ENCODE measurements around the gene SNCB.

The SNCB gene

DNA sequence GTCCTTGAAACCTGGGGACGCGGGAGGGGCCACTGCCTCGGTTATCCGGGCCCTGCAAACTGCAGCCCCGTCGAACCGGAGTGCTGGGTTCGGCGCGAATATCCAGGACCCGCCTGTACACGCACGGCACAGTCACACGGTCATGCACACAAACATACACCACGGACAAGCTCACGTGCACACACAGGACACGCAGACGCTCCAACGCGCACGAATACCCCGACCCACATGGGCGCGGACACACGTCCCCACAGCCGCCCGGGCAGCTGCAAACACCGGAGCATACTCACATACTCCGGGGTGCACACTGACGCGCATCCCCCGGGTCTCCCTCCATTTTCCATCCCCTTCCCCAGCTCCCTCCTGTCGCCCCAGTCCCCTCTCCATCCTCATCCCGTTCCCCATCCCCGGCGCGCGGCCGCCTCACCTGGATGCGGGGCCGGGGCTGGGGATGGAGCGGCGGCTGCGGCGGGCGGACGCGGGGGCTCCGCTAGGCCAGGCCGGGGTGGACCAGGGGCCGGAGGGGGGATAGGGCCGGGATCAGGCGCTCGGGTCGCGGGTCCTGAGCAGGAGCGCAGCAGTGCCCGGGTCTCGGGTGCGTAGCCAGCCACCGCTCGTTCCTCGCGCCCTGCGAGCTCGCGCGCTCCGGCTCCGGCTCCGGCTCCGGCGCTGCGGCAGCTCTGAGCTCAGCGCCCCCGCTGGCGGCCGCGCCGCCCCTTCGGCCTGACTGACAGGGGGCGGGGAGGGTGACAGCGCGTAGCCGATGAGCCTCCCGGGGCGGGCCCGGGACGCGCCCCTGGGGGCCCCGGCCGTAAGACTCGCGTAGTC lies at the start of gene SNCB, which contains the start of gene EIF4E1B:
SNCB (minus strand) TSS at position 682 of the 828 bp plus-strand sequence. CDS start 880 bp downstream, outside the sequence.
EIF4E1B (plus strand) TSS at position 823 of the 828 bp plus-strand sequence. CDS start 12,113 bp downstream, outside the sequence.
- Histone ChIP-seq H2AFZ (ENCODE audit: low read length, unreplicated experiment) (peak within 1 kb of the TSS; percentile 61), H3K4me3 (ENCODE audit: low read depth, low read length) (peak within 1 kb of the TSS; percentile 71), H3K27me3 (ENCODE audit: insufficient read depth, low read length) (peaks cover 66% of the 10 kb centered on the region), H3K79me2 (ENCODE audit: control insufficient read depth, insufficient read depth, low read length, unreplicated experiment) (no peaks in the 10 kb centered on the region), H3K27ac (ENCODE audit: low read depth, low read length) (no peak within 1 kb of the TSS), H3K36me3 (ENCODE audit: insufficient read depth, low read length) (no peaks in the 10 kb centered on the region), H3K4me1 (ENCODE audit: control insufficient read depth, insufficient read depth, low read length, unreplicated experiment) (peaks cover 4% of the 10 kb centered on the region)

DNA sequence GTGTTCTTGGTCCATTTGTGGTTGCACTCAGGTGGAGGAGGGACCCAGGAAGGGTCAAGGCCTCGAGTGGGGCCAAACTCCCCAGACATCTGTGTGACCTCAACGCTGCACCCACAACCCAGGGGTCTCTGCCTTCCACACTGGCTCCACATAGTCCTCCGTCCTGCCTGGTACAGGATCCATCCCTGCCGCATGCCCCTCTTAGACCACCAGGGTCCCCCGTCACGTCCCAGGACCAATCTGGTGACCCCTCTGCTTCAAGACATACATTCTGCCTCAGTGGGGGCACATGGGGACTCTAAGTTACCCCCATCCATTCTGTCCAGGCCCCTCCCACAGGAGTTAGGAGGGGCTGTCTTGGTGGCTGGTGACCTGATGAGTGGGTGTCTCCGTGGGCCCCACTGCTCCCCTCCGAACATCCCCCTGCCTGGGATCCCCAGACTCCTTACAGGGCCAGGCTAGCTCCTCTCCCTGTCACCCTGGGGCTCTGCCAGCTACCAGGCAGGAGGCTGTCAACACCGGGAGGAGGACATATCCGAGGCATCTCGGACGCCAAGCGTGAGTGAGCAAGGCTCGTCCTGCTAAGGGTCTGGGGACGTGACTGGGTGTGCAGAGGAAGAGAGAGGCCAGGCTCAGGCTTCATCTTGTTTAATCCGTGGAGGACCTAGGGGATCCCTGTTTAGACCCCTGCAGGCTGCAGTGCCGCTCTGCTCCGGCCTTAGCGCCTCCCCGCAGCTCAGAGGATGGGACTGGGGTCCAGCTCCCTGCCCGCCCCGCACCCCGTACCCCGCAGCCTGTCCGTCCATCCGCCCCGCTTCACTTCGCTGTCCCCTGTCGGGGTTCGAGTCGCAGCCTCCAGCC lies 49.3 kb upstream of the SNCB start:
- Histone ChIP-seq H3K36me3 (ENCODE audit: insufficient read depth, low read length) (no peaks in the 10 kb centered on the region), H3K79me2 (ENCODE audit: control insufficient read depth, insufficient read depth, low read length, unreplicated experiment) (no peaks in the 10 kb centered on the region), H2AFZ (ENCODE audit: low read length, unreplicated experiment) (no peak overlapping the region), H3K4me1 (ENCODE audit: control insufficient read depth, insufficient read depth, low read length, unreplicated experiment) (peaks cover 18% of the 10 kb centered on the region), H3K27ac (ENCODE audit: low read depth, low read length) (no peak overlapping the region), H3K27me3 (ENCODE audit: insufficient read depth, low read length) (peaks cover 66% of the 10 kb centered on the region), H3K4me3 (ENCODE audit: low read depth, low read length) (no peak overlapping the region)

DNA sequence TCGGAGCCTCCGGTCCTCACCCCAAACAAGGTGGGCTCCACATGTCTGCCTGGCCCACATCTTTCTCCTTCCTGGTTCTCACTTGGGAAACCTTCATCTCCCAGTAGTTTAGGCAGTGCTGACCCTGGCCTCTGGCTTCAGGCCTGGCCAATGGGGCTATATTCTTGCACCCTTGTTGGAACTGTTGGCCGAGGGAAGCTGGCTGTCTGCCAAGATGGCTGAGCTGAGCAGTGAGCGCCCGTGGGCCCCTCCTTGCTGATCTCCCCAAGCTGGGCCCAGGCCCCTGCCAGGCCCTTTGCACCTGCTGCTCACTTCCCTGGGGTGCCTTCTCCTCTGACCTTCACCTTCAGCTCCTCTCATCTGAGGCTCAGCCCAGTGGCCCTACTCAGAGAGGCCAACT lies 48.2 kb upstream of the SNCB start:
- H3K79me2 ChIP-seq (ENCODE audit: control insufficient read depth, insufficient read depth, low read length, unreplicated experiment) = no peaks in the 10 kb centered on the region
- H2AFZ ChIP-seq (ENCODE audit: low read length, unreplicated experiment) = no peak overlapping the region
- peaks cover 58% of the 10 kb centered on the region for H3K27me3 ChIP-seq (ENCODE audit: insufficient read depth, low read length)
- no peak overlapping the region for H3K27ac ChIP-seq (ENCODE audit: low read depth, low read length)
- H3K4me3 ChIP-seq (ENCODE audit: low read depth, low read length) = no peak overlapping the region
- no peaks in the 10 kb centered on the region for H3K36me3 ChIP-seq (ENCODE audit: insufficient read depth, low read length)
- peaks cover 18% of the 10 kb centered on the region for H3K4me1 ChIP-seq (ENCODE audit: control insufficient read depth, insufficient read depth, low read length, unreplicated experiment)

DNA sequence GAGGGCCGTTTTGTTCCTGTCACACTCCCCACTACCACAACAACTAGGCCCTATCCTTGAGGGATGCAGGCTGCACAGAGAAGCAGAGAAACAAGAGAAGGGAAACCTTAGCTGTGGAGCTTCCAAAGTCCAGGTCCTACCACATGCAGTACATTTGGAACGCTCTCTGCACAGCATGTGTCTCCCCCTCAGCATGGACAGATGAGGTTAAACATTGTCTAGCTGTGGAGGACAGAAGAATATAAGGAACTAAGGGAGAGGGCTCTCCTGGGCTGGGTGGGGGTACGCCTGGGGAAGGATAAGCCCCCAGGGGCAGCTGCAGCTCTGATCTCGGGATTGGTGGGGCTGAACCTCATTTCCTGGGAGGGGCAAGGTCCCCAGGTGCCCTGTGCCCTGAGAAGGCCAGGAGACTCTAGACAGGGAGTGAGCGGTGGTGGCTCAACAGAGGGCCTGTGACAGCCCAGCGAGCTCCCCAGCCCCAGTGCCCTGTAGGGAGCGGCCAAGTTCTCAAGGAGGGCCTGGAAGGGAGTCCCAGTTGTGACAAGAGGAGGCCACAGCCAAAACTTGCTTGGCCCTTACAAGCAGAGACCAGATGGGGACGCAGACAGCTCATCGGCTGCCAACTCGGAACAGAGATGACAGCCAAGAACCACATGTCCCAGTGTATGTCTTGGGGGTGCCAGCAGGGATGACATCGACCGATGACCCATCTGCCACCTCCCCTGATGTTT lies 47.0 kb upstream of the SNCB start:
- H3K4me1 ChIP-seq (ENCODE audit: control insufficient read depth, insufficient read depth, low read length, unreplicated experiment) = peaks cover 18% of the 10 kb centered on the region
- H3K36me3 ChIP-seq (ENCODE audit: insufficient read depth, low read length) = no peaks in the 10 kb centered on the region
- H3K27ac ChIP-seq (ENCODE audit: low read depth, low read length) = no peak overlapping the region
- no peaks in the 10 kb centered on the region for H3K79me2 ChIP-seq (ENCODE audit: control insufficient read depth, insufficient read depth, low read length, unreplicated experiment)
- no peak overlapping the region for H2AFZ ChIP-seq (ENCODE audit: low read length, unreplicated experiment)
- no peak overlapping the region for H3K4me3 ChIP-seq (ENCODE audit: low read depth, low read length)
- peaks cover 52% of the 10 kb centered on the region for H3K27me3 ChIP-seq (ENCODE audit: insufficient read depth, low read length)

DNA sequence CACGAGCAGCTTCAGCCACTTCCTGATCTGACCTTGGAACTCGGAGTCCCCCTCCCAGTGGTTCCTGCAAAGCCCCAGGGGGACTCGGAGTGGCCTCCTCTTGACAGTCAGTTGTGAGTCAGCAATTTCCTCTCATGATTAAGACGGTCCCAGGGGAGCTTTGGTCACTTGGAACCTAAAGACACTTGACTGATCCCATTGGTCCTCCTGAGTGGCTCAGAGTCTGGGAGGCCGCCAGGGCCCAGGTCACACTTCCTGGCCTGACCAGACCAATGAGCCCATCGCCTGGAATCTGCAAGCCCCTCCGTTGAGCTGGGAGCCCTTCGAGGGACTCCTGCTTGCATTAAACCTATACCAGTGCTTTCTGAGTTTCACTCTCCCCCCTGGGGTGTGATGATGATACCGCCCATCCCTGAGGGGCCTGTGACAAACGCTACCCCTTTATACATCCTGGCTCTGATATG lies 46.1 kb upstream of the SNCB start:
- Histone ChIP-seq H3K79me2 (ENCODE audit: control insufficient read depth, insufficient read depth, low read length, unreplicated experiment) (no peaks in the 10 kb centered on the region), H3K36me3 (ENCODE audit: insufficient read depth, low read length) (no peaks in the 10 kb centered on the region), H3K27me3 (ENCODE audit: insufficient read depth, low read length) (peaks cover 50% of the 10 kb centered on the region), H3K4me1 (ENCODE audit: control insufficient read depth, insufficient read depth, low read length, unreplicated experiment) (peaks cover 18% of the 10 kb centered on the region), H2AFZ (ENCODE audit: low read length, unreplicated experiment) (no peak overlapping the region), H3K27ac (ENCODE audit: low read depth, low read length) (no peak overlapping the region), H3K4me3 (ENCODE audit: low read depth, low read length) (no peak overlapping the region)

DNA sequence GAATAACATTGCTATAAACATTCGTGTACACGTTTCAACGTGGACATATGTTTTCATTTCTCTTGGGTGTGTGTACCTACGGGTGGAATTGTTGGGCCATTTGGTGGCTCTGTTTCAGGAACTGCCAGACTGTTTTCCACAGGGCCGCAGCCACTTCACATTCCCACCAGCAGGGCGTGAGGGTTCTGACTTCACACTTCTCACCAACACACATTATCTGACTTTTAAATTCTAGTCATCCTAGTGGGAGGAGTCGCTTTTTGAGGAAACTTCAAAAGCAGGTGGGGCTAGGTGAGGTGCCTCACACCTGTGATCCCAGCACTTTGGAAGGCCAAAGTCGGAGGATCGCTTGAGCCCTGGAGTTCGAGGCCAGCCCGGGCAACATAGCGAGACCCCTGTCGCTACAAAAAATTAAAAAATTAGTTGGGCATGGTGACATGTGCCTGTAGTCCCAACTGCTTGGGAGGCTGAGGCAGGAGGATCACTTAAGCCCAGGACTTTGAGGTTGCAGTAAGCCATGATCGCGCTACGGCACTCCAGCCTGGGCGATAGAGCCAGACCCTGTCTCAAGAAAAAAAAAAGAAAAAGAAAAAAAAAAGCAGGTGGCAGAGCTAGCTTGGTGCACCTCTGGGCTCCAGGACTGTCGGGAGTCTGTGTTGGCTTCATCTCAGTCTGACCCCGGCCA lies 45.5 kb upstream of the SNCB start:
- Histone ChIP-seq H3K4me1 (ENCODE audit: control insufficient read depth, insufficient read depth, low read length, unreplicated experiment) (peaks cover 18% of the 10 kb centered on the region), H3K27me3 (ENCODE audit: insufficient read depth, low read length) (peaks cover 48% of the 10 kb centered on the region), H3K36me3 (ENCODE audit: insufficient read depth, low read length) (no peaks in the 10 kb centered on the region), H3K4me3 (ENCODE audit: low read depth, low read length) (no peak overlapping the region), H3K79me2 (ENCODE audit: control insufficient read depth, insufficient read depth, low read length, unreplicated experiment) (no peaks in the 10 kb centered on the region), H3K27ac (ENCODE audit: low read depth, low read length) (no peak overlapping the region), H2AFZ (ENCODE audit: low read length, unreplicated experiment) (no peak overlapping the region)

DNA sequence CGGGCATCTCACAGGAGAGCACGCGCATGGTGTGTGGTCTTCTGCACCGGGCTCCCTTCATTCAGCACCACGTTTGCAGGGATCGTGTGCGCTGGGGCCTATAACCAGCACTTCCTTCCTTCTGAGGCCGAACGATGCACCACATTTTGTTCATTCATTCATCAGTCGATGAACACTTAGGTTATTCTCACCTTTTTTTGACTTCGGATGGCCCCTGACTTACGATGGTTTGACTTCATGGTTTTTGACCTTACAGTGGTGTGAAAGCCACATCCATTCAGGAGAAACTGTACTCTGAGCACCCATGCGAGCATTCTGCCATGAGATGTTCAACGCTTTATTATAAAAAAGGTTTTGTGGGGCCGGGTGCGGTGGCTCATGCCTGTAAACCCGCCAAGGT lies 44.5 kb upstream of the SNCB start:
- Histone ChIP-seq H3K4me1 (ENCODE audit: control insufficient read depth, insufficient read depth, low read length, unreplicated experiment) (peaks cover 18% of the 10 kb centered on the region), H3K36me3 (ENCODE audit: insufficient read depth, low read length) (no peaks in the 10 kb centered on the region), H2AFZ (ENCODE audit: low read length, unreplicated experiment) (no peak overlapping the region), H3K27me3 (ENCODE audit: insufficient read depth, low read length) (peaks cover 48% of the 10 kb centered on the region), H3K79me2 (ENCODE audit: control insufficient read depth, insufficient read depth, low read length, unreplicated experiment) (no peaks in the 10 kb centered on the region), H3K4me3 (ENCODE audit: low read depth, low read length) (no peak overlapping the region), H3K27ac (ENCODE audit: low read depth, low read length) (no peak overlapping the region)

DNA sequence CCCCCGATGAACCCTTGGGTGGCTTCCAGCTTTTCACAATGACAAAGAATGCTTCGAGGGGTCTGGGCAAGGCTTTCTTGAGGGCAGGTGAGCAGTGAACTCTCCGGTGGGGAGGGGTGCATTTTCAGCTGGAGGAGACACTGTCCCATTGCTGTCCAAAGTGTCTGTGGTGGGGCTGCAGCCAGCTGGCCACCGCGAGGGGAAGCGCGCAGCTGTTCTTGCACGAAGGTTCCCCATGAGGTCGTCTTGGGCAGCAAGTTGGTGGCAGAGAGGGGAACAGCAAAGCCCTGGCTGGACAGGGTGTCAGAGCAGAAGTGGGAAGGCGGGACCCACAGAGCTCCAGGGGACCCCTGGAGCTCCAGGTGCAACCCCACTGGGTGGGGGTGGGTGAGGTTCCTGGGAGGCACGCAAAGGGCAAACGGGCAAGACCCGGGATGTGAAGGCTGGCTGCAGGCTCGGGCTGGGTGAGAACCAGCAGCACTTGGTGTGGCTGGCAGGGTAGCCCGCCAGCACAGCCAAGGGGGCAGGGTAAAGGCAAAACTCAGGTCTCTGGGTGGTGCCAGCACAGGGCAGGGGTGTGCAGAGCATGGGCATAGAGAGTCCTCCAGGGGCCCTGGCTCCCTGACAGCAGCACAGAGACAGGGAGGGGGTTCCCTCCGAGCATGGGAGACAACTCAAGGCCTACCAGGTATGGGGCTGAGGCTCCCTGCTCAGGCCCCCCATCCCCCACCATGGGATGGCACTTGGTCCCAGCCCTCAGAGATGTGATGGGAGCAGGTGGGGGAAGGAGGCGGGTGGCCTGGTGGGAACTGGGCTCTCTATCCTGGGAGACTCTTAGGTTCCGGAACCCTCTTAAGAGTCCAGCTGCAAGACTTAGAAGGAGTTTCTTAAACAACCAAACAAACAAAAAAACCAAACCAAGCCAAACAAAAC lies 43.6 kb upstream of the SNCB start:
- H3K27me3 ChIP-seq (ENCODE audit: insufficient read depth, low read length) = peaks cover 48% of the 10 kb centered on the region
- no peak overlapping the region for H3K27ac ChIP-seq (ENCODE audit: low read depth, low read length)
- H3K4me1 ChIP-seq (ENCODE audit: control insufficient read depth, insufficient read depth, low read length, unreplicated experiment) = peaks cover 18% of the 10 kb centered on the region
- H3K36me3 ChIP-seq (ENCODE audit: insufficient read depth, low read length) = no peaks in the 10 kb centered on the region
- no peak overlapping the region for H3K4me3 ChIP-seq (ENCODE audit: low read depth, low read length)
- H2AFZ ChIP-seq (ENCODE audit: low read length, unreplicated experiment) = no peak overlapping the region
- H3K79me2 ChIP-seq (ENCODE audit: control insufficient read depth, insufficient read depth, low read length, unreplicated experiment) = no peaks in the 10 kb centered on the region

DNA sequence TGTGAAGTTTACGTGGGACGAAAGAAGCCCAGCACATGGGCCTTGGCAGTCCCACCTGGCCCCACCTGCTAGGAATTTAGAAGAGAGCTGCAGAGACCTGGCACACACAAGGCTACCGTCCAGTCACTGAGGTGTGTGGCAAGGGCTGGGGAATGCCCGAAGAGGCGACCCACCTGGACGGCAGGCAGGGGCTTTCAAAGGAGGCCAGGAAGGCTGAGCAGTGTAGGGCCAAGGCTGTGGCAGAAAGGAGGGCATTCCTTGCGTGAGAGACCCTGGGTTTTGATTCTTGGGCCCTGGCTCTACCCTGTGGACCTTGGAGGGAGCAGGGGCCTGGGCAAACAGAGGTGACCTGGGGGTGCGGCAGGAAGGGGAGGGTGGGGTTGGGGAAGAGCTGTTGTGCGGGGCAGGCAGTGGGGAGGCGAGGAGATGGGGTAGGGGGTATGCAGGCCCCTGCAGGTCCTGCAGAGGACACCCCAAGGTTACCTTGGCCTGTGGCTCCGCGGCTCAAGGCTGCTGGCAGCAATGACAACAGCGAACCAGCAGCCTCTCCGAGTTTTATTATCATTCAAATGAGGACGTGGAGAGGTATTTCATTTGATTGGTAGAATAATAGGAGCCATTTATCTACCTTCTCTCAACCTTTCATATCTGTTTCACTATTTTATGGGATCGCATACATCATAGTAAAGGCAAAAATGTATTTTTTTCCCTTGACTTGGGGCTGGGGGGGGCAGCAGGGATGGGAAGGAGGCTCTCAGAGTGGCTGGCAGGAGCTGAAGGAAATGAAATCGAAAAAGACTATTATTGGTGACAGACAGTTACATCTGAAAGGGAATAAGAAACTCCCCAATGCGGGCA lies 41.8 kb upstream of the SNCB start:
- H2AFZ ChIP-seq (ENCODE audit: low read length, unreplicated experiment) = no peak overlapping the region
- H3K36me3 ChIP-seq (ENCODE audit: insufficient read depth, low read length) = no peaks in the 10 kb centered on the region
- no peak overlapping the region for H3K27ac ChIP-seq (ENCODE audit: low read depth, low read length)
- H3K79me2 ChIP-seq (ENCODE audit: control insufficient read depth, insufficient read depth, low read length, unreplicated experiment) = no peaks in the 10 kb centered on the region
- H3K27me3 ChIP-seq (ENCODE audit: insufficient read depth, low read length) = peaks cover 57% of the 10 kb centered on the region
- peaks cover 17% of the 10 kb centered on the region for H3K4me1 ChIP-seq (ENCODE audit: control insufficient read depth, insufficient read depth, low read length, unreplicated experiment)
- no peak overlapping the region for H3K4me3 ChIP-seq (ENCODE audit: low read depth, low read length)

Measured in ACC112 (cell line).